PC-3 (cell line): ENCODE measurements around the gene NUFIP2. TPM values are rescaled to one million over a fixed set of nuclear protein-coding genes. Genes with fewer than 3 reads are reported as not detected.
A peak's percentile ranks its signal among the peaks of the same experiment; 100 is the strongest.

Experiments
- ATAC-seq: fragments of 200-7000 bp; cut with Tn5 transposase; 2 replicates; pipeline ENCODE4 v1.9.1; 2020; ENCODE audit warnings: mild to moderate bottlenecking, moderate library complexity
- Bru-seq: library from RNA; stranded (reverse); fragments of 400-500 nt; gene quantifications from one replicate; lab custom pipeline; 2021; lab: Mats Ljungman, UMichigan
- BruChase-seq, 2 experiments: library from RNA; stranded (reverse); fragments of 400-500 nt; gene quantifications; one replicate each; lab custom pipeline; 2021; lab: Mats Ljungman, UMichigan
- BruUV-seq: library from RNA; stranded (reverse); fragments of 400-500 nt; replicated peaks from 2 replicates; lab custom pipeline; 2021; lab: Mats Ljungman, UMichigan
- CTCF ChIA-PET: fragments of 300-600 bp; sonication (Branson Sonifier 250); formaldehyde crosslinking; loops from one replicate; lab custom pipeline; 2022; ENCODE audit warnings: antibody characterized with exemption; lab: Charles Lee
- POLR2A ChIA-PET: fragments of 300-600 bp; sonication (Branson Sonifier 250); formaldehyde crosslinking; loops from one replicate; lab custom pipeline; 2022; ENCODE audit warnings: antibody characterized with exemption; ENCODE audit not compliant: unreplicated experiment; lab: Charles Lee
- DNase-seq: peaks from one replicate; pipeline ENCODE4 v3.0.0-alpha.2; 2015
- H2AFZ ChIP-seq: fragments of 300-600 bp; sonication (generic); 2 replicates; pipeline ENCODE4 v1.6.0; 2016; ENCODE audit warnings: antibody characterized with exemption, low read length
- H3F3A ChIP-seq: fragments of 300-600 bp; sonication (generic); one replicate; pipeline ENCODE4 v1.6.0; 2017; ENCODE audit warnings: antibody characterized with exemption, low read length, control low read depth, mild to moderate bottlenecking; ENCODE audit not compliant: unreplicated experiment
- H3K27ac ChIP-seq: fragments of 300-600 bp; sonication (generic); 2 replicates; pipeline ENCODE4 v1.5.1; 2016; ENCODE audit warnings: mild to moderate bottlenecking, low read length
- H3K27me3 ChIP-seq: fragments of 300-600 bp; sonication (generic); 2 replicates; pipeline ENCODE4 v1.6.1; 2016; ENCODE audit warnings: low read length, mixed read lengths
- H3K36me3 ChIP-seq: fragments of 300-600 bp; sonication (generic); 2 replicates; pipeline ENCODE4 v1.6.1; 2016; ENCODE audit warnings: low read depth, mixed run types, low read length, mixed read lengths
- H3K4me1 ChIP-seq: fragments of 300-600 bp; sonication (generic); 2 replicates; pipeline ENCODE4 v1.5.1; 2016; ENCODE audit warnings: low read length; ENCODE audit not compliant: insufficient read depth
- H3K4me2 ChIP-seq: fragments of 300-600 bp; sonication (generic); 2 replicates; pipeline ENCODE4 v1.6.0; 2016; ENCODE audit warnings: low read length
- H3K4me3 ChIP-seq: fragments of 300-600 bp; sonication (generic); 2 replicates; pipeline ENCODE4 v1.5.1; 2016; ENCODE audit warnings: mild to moderate bottlenecking, low read length, mixed read lengths
- H3K79me2 ChIP-seq: fragments of 300-600 bp; sonication (generic); 2 replicates; pipeline ENCODE4 v1.6.1; 2017; ENCODE audit warnings: low read length, mixed read lengths
- H3K9ac ChIP-seq: fragments of 300-600 bp; sonication (generic); 2 replicates; pipeline ENCODE4 v1.6.0; 2016; ENCODE audit warnings: mild to moderate bottlenecking, low read length
- H3K9me2 ChIP-seq: fragments of 300-600 bp; sonication (generic); replicated peaks from 2 replicates; pipeline ENCODE4 v1.6.1; 2016; ENCODE audit warnings: mixed run types, low read length, mixed read lengths
- H3K9me3 ChIP-seq: fragments of 300-600 bp; sonication (generic); 2 replicates; pipeline ENCODE4 v1.6.1; 2016; ENCODE audit warnings: low read length, mixed read lengths
- H4K20me1 ChIP-seq: fragments of 300-600 bp; sonication (generic); 2 replicates; pipeline ENCODE4 v1.6.1; 2016; ENCODE audit warnings: low read length, mixed read lengths
- CTCF ChIP-seq: fragments of 300-600 bp; sonication (generic); conservative IDR thresholded peaks from 2 replicates; pipeline ENCODE4 v1.5.1; 2017; ENCODE audit warnings: antibody characterized with exemption, low read depth, mild to moderate bottlenecking, low read length
- EZH2 ChIP-seq: fragments of 300-600 bp; sonication (generic); IDR thresholded peaks from one replicate; pipeline ENCODE4 v1.6.1; 2017; ENCODE audit warnings: antibody characterized with exemption, mild to moderate bottlenecking, low read length; ENCODE audit not compliant: unreplicated experiment
- EZH2phosphoT487 ChIP-seq: fragments of 300-600 bp; sonication (generic); IDR thresholded peaks from 2 replicates; pipeline ENCODE4 v1.6.1; 2018; ENCODE audit warnings: mild to moderate bottlenecking, antibody characterized with exemption, low read length, borderline replicate concordance
- intact Hi-C: fragments of 100-400 bp; cut with micrococcal nuclease; formaldehyde crosslinking; loops from 2 replicates; pipeline ENCODE4 v1.9.0; 2023
- long read RNA-seq: library from polyadenylated mRNA; unstranded; transcript quantifications from one replicate; pipeline ENCODE4 v2.0.0, GENCODE V29; 2021; ENCODE audit not compliant: unreplicated experiment
- total RNA-seq: library from RNA; depleted of rRNA; stranded (reverse); fragments of >200 nt; gene quantifications from 2 replicates; pipeline ENCODE4 v1.2.3, GENCODE V29; 2014; rRNA removed

NUFIP2 gene
- total RNA-seq (16.1 and 22.6 TPM in 2 replicates), Bru-seq, nascent RNA (percentile 92 among the genes with signal in this experiment), BruChase-seq, experiment 1, labeled RNA remaining after a 6-hour chase (percentile 96 among the genes with signal in this experiment), BruChase-seq, experiment 2, labeled RNA remaining after a 2-hour chase (percentile 98 among the genes with signal in this experiment)
- long read RNA-seq, full-length matches to known transcripts: 1 of 39 reads
- long read RNA-seq, partial matches to known transcripts: 4 of 39 reads
- long read RNA-seq, other reads (novel, unspliced or antisense): 34 of 39 reads

- ATAC-seq (peak; percentile 95), DNase-seq (peak; percentile 96)
- no peaks in the 10 kb centered on the region for H3K27me3 ChIP-seq
- peak within 1 kb of the TSS; percentile 100 for H3K4me3 ChIP-seq
- no TSS peak for BruUV-seq
- H2AFZ ChIP-seq: peak within 1 kb of the TSS; percentile 97
- peak within 1 kb of the TSS; percentile 75 for H3K27ac ChIP-seq
- ChIA-PET POLR2A (interaction anchor here (0.6 kb wide), 5 partner anchors 15 to 267 kb away, joined by 3 to 12 read pairs (median 3); no protein-coding TSS in a partner anchor), CTCF (interaction anchor here (0.6 kb wide), 3 partner anchors 118 to 145 kb away, joined by 3 to 5 read pairs (median 5); no protein-coding TSS in a partner anchor)
- H3F3A ChIP-seq: no peaks in the 10 kb centered on the region
- intact Hi-C loops: loop anchor here (5.0 kb wide), 1 partner anchor 147 kb away; no protein-coding TSS in a partner anchor
- H3K9me3 ChIP-seq: no peaks in the 10 kb centered on the region
- H3K79me2 ChIP-seq: peaks cover 47% of the 10 kb centered on the region
- H3K9ac ChIP-seq: peak within 1 kb of the TSS; percentile 94
- H3K4me2 ChIP-seq: peak within 1 kb of the TSS; percentile 97
- H3K9me2 ChIP-seq: no peaks in the 10 kb centered on the region
- H3K4me1 ChIP-seq: peaks cover 19% of the 10 kb centered on the region
- H4K20me1 ChIP-seq: peaks cover 29% of the 10 kb centered on the region
- TF ChIP-seq EZH2: no peak
- no peak for TF ChIP-seq EZH2phosphoT487
- TF ChIP-seq CTCF: no peak
- H3K36me3 ChIP-seq: peaks cover 9% of the 10 kb centered on the region
Observed at GRCh38 chr17:29293890-29294579, at the start of gene NUFIP2. TSS of gene NUFIP2 (minus strand) at chr17:29294148. CDS start at chr17:29294059, 89 bp downstream.

- no peak for TF ChIP-seq CTCF
- no peak for TF ChIP-seq EZH2
- no peak for TF ChIP-seq EZH2phosphoT487
- Histone ChIP-seq H3K79me2 (no peaks in the 10 kb centered on the region), H3K27me3 (no peaks in the 10 kb centered on the region), H3K9ac (no peak overlapping the region), H3F3A (no peaks in the 10 kb centered on the region), H3K36me3 (no peaks in the 10 kb centered on the region), H2AFZ (no peak overlapping the region), H3K9me2 (no peaks in the 10 kb centered on the region), H3K4me1 (no peaks in the 10 kb centered on the region), H3K27ac (no peak overlapping the region), H3K4me3 (no peak overlapping the region), H3K4me2 (no peak overlapping the region), H3K9me3 (no peaks in the 10 kb centered on the region), H4K20me1 (no peaks in the 10 kb centered on the region)
- no TSS peak for BruUV-seq
- intact Hi-C loops: no loop called here
- no peak for ATAC-seq
- POLR2A ChIA-PET: no interaction called here
- DNase-seq: no peak
- CTCF ChIA-PET: no interaction called here
Observed at GRCh38 chr17:29342158-29342765, 48.3 kb upstream of the NUFIP2 start.
